ENCODE data around the gene ARHGAP40.

- no peak for TF ChIP-seq TOX (CRISPR knock-in tag; IDR thresholded peaks at IDR 0.05; ENCODE audit: borderline replicate concordance)
- no peak for TF ChIP-seq CSDC2 (CRISPR knock-in tag; IDR thresholded peaks at IDR 0.05)
- TF ChIP-seq ZNF8 (CRISPR knock-in tag; IDR thresholded peaks at IDR 0.05): no peak
- TF ChIP-seq, protein P1, sequence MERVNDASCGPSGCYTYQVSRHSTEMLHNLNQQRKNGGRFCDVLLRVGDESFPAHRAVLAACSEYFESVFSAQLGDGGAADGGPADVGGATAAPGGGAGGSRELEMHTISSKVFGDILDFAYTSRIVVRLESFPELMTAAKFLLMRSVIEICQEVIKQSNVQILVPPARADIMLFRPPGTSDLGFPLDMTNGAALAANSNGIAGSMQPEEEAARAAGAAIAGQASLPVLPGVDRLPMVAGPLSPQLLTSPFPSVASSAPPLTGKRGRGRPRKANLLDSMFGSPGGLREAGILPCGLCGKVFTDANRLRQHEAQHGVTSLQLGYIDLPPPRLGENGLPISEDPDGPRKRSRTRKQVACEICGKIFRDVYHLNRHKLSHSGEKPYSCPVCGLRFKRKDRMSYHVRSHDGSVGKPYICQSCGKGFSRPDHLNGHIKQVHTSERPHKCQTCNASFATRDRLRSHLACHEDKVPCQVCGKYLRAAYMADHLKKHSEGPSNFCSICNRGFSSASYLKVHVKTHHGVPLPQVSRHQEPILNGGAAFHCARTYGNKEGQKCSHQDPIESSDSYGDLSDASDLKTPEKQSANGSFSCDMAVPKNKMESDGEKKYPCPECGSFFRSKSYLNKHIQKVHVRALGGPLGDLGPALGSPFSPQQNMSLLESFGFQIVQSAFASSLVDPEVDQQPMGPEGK (CRISPR knock-in tag; IDR thresholded peaks at IDR 0.05; ENCODE audit: borderline replicate concordance): no peak
- no peak for TF ChIP-seq ESRRG (CRISPR knock-in tag; IDR thresholded peaks at IDR 0.05)
- TF ChIP-seq ZFP3 (CRISPR knock-in tag; IDR thresholded peaks at IDR 0.05): no peak
- TF ChIP-seq ZNF565 (CRISPR knock-in tag; conservative IDR thresholded peaks at IDR 0.05; ENCODE audit: low read depth): no peak
- no peak for TF ChIP-seq ARNTL (CRISPR knock-in tag; IDR thresholded peaks at IDR 0.05; ENCODE audit: borderline replicate concordance, low read depth)
- no peak for TF ChIP-seq GLIS3 (CRISPR knock-in tag; IDR thresholded peaks at IDR 0.05)
- TF ChIP-seq, protein P2, sequence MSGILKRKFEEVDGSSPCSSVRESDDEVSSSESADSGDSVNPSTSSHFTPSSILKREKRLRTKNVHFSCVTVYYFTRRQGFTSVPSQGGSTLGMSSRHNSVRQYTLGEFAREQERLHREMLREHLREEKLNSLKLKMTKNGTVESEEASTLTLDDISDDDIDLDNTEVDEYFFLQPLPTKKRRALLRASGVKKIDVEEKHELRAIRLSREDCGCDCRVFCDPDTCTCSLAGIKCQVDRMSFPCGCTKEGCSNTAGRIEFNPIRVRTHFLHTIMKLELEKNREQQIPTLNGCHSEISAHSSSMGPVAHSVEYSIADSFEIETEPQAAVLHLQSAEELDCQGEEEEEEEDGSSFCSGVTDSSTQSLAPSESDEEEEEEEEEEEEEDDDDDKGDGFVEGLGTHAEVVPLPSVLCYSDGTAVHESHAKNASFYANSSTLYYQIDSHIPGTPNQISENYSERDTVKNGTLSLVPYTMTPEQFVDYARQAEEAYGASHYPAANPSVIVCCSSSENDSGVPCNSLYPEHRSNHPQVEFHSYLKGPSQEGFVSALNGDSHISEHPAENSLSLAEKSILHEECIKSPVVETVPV (CRISPR knock-in tag; IDR thresholded peaks at IDR 0.05): no peak
- no peak for TF ChIP-seq RARB (CRISPR knock-in tag; IDR thresholded peaks at IDR 0.05)
- TF ChIP-seq ZNF70 (CRISPR knock-in tag; IDR thresholded peaks at IDR 0.05): no peak
- TF ChIP-seq TCF4 (CRISPR knock-in tag; IDR thresholded peaks at IDR 0.05; ENCODE audit: borderline replicate concordance): no peak
These were observed 34.2 kb downstream of the ARHGAP40 start for GRCh38 chr20:38635721-38636288.
